Thoracic aorta (tissue), 2 donors: Measurements from ENCODE around the gene ZNF575. TPM values are rescaled to one million over a fixed set of nuclear protein-coding genes. Genes with fewer than 3 reads are reported as not detected.

Source experiments
- ATAC-seq: fragments of 150-250 bp; one replicate; pipeline ENCODE4 v1.8.0; 2017; ENCODE audit warnings: low read depth; ENCODE audit not compliant: insufficient number of reproducible peaks, low FRiP score
- DNase-seq: peaks from one replicate; pipeline ENCODE4 v3.0.0-alpha.2; 2020; ENCODE audit warnings: low spot score
- H3K27ac ChIP-seq, 2 donors: fragments of 200-600 bp; sonication (generic); 1 replicate in 1 of 2; 2 replicates in 1 of 2; pipeline ENCODE4 v1.5.1; 2016; ENCODE audit warnings: mild to moderate bottlenecking in 2 of 2, moderate library complexity in 2 of 2
- H3K27me3 ChIP-seq: fragments of 200-600 bp; sonication (generic); replicated peaks from 2 replicates; pipeline ENCODE4 v1.6.0; 2016; ENCODE audit warnings: mild to moderate bottlenecking; ENCODE audit not compliant: insufficient read depth
- H3K36me3 ChIP-seq: fragments of 200-600 bp; sonication (generic); one replicate; pipeline ENCODE4 v1.5.1; 2016
- H3K4me1 ChIP-seq, 2 donors: fragments of 200-600 bp; sonication (generic); 1 replicate in 1 of 2; 2 replicates in 1 of 2; pipeline versions ENCODE4 v1.5.1 to v1.6.0; 2016; ENCODE audit warnings: low read depth in 2 of 2, mild to moderate bottlenecking in 1 of 2; ENCODE audit not compliant: control insufficient read depth in 1 of 2
- H3K4me3 ChIP-seq: fragments of 200-600 bp; sonication (generic); 2 replicates; pipeline ENCODE4 v1.5.1; 2016; ENCODE audit warnings: mild to moderate bottlenecking
- H3K9me3 ChIP-seq: fragments of 200-600 bp; sonication (generic); 2 replicates; pipeline ENCODE4 v1.5.1; 2016
- CTCF ChIP-seq: fragments of 200-600 bp; sonication (generic); IDR thresholded peaks from one replicate; pipeline ENCODE4 v1.5.1; 2019; ENCODE audit warnings: antibody characterized with exemption
- total RNA-seq, 2 donors: library from RNA; depleted of rRNA; stranded (reverse); fragments of >200 nt; gene quantifications; one replicate each; pipeline versions ENCODE4 v1.1.0 to v1.2.3, GENCODE V29; 2016

The ZNF575 gene
- total RNA-seq, 2 donors from 2014 or later, result 1.6 TPM; not detected in 1

DNA sequence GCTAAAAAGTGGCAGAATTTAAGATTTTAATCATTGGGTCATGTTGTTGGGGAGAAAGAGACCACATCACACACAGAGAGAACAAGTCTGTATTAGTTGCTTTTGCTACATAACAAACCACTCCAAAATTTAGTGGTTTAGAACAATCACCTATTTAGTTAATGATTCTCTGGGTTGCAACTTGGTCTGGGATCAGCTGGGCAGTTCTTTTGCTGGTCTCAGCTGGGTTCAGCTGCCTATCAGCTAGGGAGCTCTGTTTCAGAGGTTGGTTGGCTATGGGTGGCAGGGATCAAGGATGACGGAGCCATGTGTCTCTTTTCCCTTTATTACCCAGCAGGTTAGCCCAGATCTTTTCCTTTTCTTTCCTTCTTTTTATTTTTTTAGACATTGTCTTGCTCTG lies 51.5 kb downstream of the ZNF575 start:
- Histone ChIP-seq H3K4me1 (peaks cover 6 to 20% of the 10 kb centered on the region in 2 donors), H3K27me3 (no peaks in the 10 kb centered on the region), H3K27ac (no peak overlapping the region), H3K9me3 (no peaks in the 10 kb centered on the region), H3K36me3 (peaks cover 5% of the 10 kb centered on the region), H3K4me3 (no peak overlapping the region)
- TF ChIP-seq CTCF, result no peak
- no peak for DNase-seq
- ATAC-seq, result no peak

Other genes with a start within 250 kb of the ZNF575 start
- 1 to 10 TPM in 1 of 2 donors, not detected in 1; 3.5 TPM for gene CD177, start 179.5 kb upstream of the ZNF575 start, total RNA-seq
- not detected for gene TEX101, start 118.3 kb upstream of the ZNF575 start, total RNA-seq
- gene LYPD3, start 67.6 kb upstream of the ZNF575 start, total RNA-seq, result under 1 TPM in 1 of 2 donors, not detected in 1; 0.41 TPM
- 10 to 100 TPM; 10.0 to 14.7 TPM for gene PHLDB3, start 28.4 kb upstream of the ZNF575 start, total RNA-seq
- gene ETHE1, start 6.0 kb upstream of the ZNF575 start, total RNA-seq, result 10 to 100 TPM; 42.0 to 45.9 TPM
- gene XRCC1, start 42.3 kb downstream of the ZNF575 start, total RNA-seq, result 10 to 100 TPM; 24.3 to 30.2 TPM
- 10 to 100 TPM in 1 of 2 donors, 1 to 10 TPM in 1; 6.6 to 11.9 TPM for gene PINLYP, start 42.6 kb downstream of the ZNF575 start, total RNA-seq
- 10 to 100 TPM; 24.4 to 37.2 TPM for gene IRGQ, start 62.9 kb downstream of the ZNF575 start, total RNA-seq
- gene ZNF576, start 63.4 kb downstream of the ZNF575 start, total RNA-seq, result 10 to 100 TPM in 1 of 2 donors, 1 to 10 TPM in 1; 4.6 to 20.2 TPM
- gene SRRM5, start 78.9 kb downstream of the ZNF575 start, total RNA-seq, result under 1 TPM in 1 of 2 donors, not detected in 1; 0.56 TPM
- 10 to 100 TPM; 24.1 to 37.8 TPM for gene ZNF428, start 86.4 kb downstream of the ZNF575 start, total RNA-seq
- 1 to 10 TPM; 1.9 to 5.6 TPM for gene CADM4, start 106.7 kb downstream of the ZNF575 start, total RNA-seq
- 10 to 100 TPM; 48.5 to 82.5 TPM for gene PLAUR, start 137.0 kb downstream of the ZNF575 start, total RNA-seq
- not detected for gene IRGC, start 182.9 kb downstream of the ZNF575 start, total RNA-seq
- gene SMG9, start 221.8 kb downstream of the ZNF575 start, total RNA-seq, result 10 to 100 TPM; 18.3 to 49.1 TPM
- gene KCNN4, start 247.8 kb downstream of the ZNF575 start, total RNA-seq, result 1 to 10 TPM; 2.8 to 3.5 TPM